Left ventricle myocardium inferior (tissue), 1 donor: Measurements from ENCODE around the gene KIRREL3. TPM values are rescaled to one million over a fixed set of nuclear protein-coding genes. Genes with fewer than 3 reads are reported as not detected.

ENCODE experiments used
- DNase-seq: peaks from one replicate; pipeline ENCODE4 v3.0.0-alpha.2; 2020
- H3K27ac ChIP-seq: fragments of 200-600 bp; replicated peaks from 2 replicates; pipeline ENCODE4 v1.8.0; 2021
- H3K27me3 ChIP-seq: fragments of 200-600 bp; 2 replicates; pipeline ENCODE4 v1.8.0; 2021; ENCODE audit warnings: low read depth
- H3K36me3 ChIP-seq: fragments of 200-600 bp; 2 replicates; pipeline ENCODE4 v1.8.0; 2021
- H3K4me1 ChIP-seq: fragments of 200-600 bp; 2 replicates; pipeline ENCODE4 v1.8.0; 2021
- H3K4me3 ChIP-seq: fragments of 200-600 bp; 2 replicates; pipeline ENCODE4 v1.8.0; 2021; ENCODE audit warnings: mild to moderate bottlenecking, moderate library complexity
- H3K9me3 ChIP-seq: fragments of 200-600 bp; replicated peaks from 2 replicates; pipeline ENCODE4 v1.8.0; 2021
- intact Hi-C: fragments of 100-400 bp; cut with micrococcal nuclease; formaldehyde crosslinking; loops from one replicate; pipeline ENCODE4 v1.11.0; 2022
- total RNA-seq: library from RNA; stranded (reverse); fragmentation: NEBNext Ultra II Directional; extraction: Animal tissue kit (Norgen Biotek cat#: 25700); gene quantifications from one replicate; pipeline ENCODE4 v1.2.1, GENCODE V29; 2021
- TF ChIP-seq, protein P1 (sequence below): fragments of 200-600 bp; IDR thresholded peaks from 2 replicates; pipeline ENCODE4 v1.8.0; 2021; ENCODE audit warnings: antibody characterized with exemption, mild to moderate bottlenecking, borderline replicate concordance
- donor health status: DM: no; HTN: yes; CAD: no; lungs with severe emphysema.

Gene KIRREL3
- total RNA-seq, 1 donor from 2014 or later = 0.74 TPM

- Histone ChIP-seq H3K27me3 (peaks cover 45% of the 10 kb centered on the region), H3K9me3 (no peaks in the 10 kb centered on the region), H3K36me3 (no peaks in the 10 kb centered on the region), H3K4me1 (no peaks in the 10 kb centered on the region), H3K27ac (no peak overlapping the region), H3K4me3 (no peak overlapping the region)
- intact Hi-C loops = no loop called here
- TF ChIP-seq, protein P1, sequence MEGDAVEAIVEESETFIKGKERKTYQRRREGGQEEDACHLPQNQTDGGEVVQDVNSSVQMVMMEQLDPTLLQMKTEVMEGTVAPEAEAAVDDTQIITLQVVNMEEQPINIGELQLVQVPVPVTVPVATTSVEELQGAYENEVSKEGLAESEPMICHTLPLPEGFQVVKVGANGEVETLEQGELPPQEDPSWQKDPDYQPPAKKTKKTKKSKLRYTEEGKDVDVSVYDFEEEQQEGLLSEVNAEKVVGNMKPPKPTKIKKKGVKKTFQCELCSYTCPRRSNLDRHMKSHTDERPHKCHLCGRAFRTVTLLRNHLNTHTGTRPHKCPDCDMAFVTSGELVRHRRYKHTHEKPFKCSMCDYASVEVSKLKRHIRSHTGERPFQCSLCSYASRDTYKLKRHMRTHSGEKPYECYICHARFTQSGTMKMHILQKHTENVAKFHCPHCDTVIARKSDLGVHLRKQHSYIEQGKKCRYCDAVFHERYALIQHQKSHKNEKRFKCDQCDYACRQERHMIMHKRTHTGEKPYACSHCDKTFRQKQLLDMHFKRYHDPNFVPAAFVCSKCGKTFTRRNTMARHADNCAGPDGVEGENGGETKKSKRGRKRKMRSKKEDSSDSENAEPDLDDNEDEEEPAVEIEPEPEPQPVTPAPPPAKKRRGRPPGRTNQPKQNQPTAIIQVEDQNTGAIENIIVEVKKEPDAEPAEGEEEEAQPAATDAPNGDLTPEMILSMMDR = no peak
- no peak for DNase-seq
Measured at GRCh38 chr11:126834149-126834548, 166.4 kb downstream of the KIRREL3 start.

DNA sequence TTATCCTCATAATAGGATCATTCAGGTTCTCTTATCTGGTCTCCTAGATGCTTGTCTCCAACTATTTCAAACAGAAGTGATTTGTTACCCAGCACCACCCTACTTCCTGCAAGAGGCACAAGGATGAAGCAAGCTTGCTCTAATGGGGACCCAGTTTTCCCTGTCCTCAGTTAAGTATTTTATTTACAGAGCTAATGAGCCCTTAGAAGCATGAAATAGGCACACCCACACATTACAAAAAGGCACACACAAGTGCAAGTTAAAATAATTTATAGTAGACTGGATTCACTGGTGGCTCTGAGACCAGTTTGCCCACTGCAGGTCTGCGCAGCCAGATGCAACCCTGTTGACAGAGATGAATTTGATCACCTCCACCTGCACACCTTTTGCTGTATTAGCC, 167.5 kb downstream of the KIRREL3 start:
- DNase-seq = no peak
- TF ChIP-seq, protein P1 = no peak
- intact Hi-C loops = no loop called here

GRCh38 chr11:126832387-126832786, 168.2 kb downstream of the KIRREL3 start:
- Histone ChIP-seq H3K27ac (no peak overlapping the region), H3K9me3 (no peaks in the 10 kb centered on the region), H3K4me3 (no peak overlapping the region), H3K4me1 (no peaks in the 10 kb centered on the region), H3K36me3 (no peaks in the 10 kb centered on the region), H3K27me3 (peaks cover 45% of the 10 kb centered on the region)
- TF ChIP-seq, protein P1 = no peak
- intact Hi-C loops = no loop called here
- DNase-seq = no peak

More for the DNA sequence above, 167.5 kb downstream of the KIRREL3 start:
- Histone ChIP-seq H3K4me3 (no peak overlapping the region), H3K27ac (no peak overlapping the region), H3K9me3 (no peaks in the 10 kb centered on the region), H3K36me3 (no peaks in the 10 kb centered on the region), H3K27me3 (peaks cover 45% of the 10 kb centered on the region), H3K4me1 (no peaks in the 10 kb centered on the region)

DNA sequence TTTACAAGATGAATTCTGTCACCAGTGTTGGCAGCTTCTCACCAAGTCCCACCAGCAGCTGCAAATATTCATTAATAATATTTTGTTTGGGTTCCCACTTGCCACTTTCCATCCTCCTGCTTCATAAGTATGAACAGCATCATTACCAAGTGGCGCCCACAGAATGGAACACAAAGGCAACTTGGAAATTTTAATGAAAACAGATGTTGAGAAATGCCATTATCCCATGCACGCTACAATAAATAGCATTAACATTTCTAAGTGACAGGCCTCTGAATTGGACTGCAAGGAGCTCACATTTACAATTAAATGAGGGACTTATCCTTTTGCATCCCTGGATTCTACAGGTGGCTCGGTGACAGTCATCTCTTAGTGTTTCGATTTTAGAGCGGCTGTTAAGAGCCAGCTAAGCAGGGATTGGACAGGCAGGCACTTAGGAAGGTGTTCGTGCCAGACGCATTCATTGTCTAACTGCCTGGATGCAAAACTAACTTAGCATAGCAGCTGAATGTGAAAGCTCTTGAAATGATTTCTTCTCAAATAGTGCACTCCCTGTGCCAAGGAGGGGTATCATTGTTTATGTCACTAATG, 170.3 kb downstream of the KIRREL3 start:
- intact Hi-C loops = no loop called here
- TF ChIP-seq, protein P1 = no peak

GRCh38 chr11:126829716-126830115, 170.9 kb downstream of the KIRREL3 start:
- H3K27me3 ChIP-seq = peaks cover 51% of the 10 kb centered on the region
- H3K4me3 ChIP-seq = no peak overlapping the region
- TF ChIP-seq, protein P1 = no peak
- H3K9me3 ChIP-seq = no peaks in the 10 kb centered on the region
- intact Hi-C loops = no loop called here
- no peaks in the 10 kb centered on the region for H3K4me1 ChIP-seq
- DNase-seq = no peak
- no peak overlapping the region for H3K27ac ChIP-seq
- no peaks in the 10 kb centered on the region for H3K36me3 ChIP-seq

More for the DNA sequence above, 170.3 kb downstream of the KIRREL3 start:
- no peak overlapping the region for H3K4me3 ChIP-seq
- no peaks in the 10 kb centered on the region for H3K9me3 ChIP-seq
- H3K27me3 ChIP-seq = peaks cover 47% of the 10 kb centered on the region
- DNase-seq = no peak
- no peaks in the 10 kb centered on the region for H3K4me1 ChIP-seq
- no peak overlapping the region for H3K27ac ChIP-seq
- H3K36me3 ChIP-seq = no peaks in the 10 kb centered on the region
